GM23338 (cell line): Measurements from ENCODE around the gene CCDC97. TPM values are rescaled to one million over a fixed set of nuclear protein-coding genes. Genes with fewer than 3 reads are reported as not detected.

ENCODE experiments used
- ATAC-seq: fragments of 200-7000 bp; cut with Tn5 transposase; 3 replicates; pipeline ENCODE4 v1.9.1; 2020
- DNase-seq: peaks from one replicate; pipeline ENCODE4 v3.0.0-alpha.2; 2015; ENCODE audit warnings: low spot score
- H2AFZ ChIP-seq: fragments of 200-600 bp; sonication (generic); 2 replicates; pipeline ENCODE4 v1.8.0; 2016; ENCODE audit warnings: antibody characterized with exemption, mild to moderate bottlenecking, moderate library complexity
- H3F3A ChIP-seq: fragments of 200-600 bp; sonication (generic); replicated peaks from 2 replicates; pipeline ENCODE4 v1.8.0; 2017; ENCODE audit warnings: antibody characterized with exemption, mixed run types, low read depth
- H3K27ac ChIP-seq: fragments of 200-600 bp; sonication (generic); 2 replicates; pipeline ENCODE4 v1.6.1; 2016; ENCODE audit warnings: low read depth
- H3K27me3 ChIP-seq: fragments of 200-600 bp; sonication (generic); 2 replicates; pipeline ENCODE4 v1.8.0; 2016; ENCODE audit warnings: mild to moderate bottlenecking, mixed run types, moderate library complexity; ENCODE audit not compliant: insufficient read depth
- H3K36me3 ChIP-seq: fragments of 200-600 bp; sonication (generic); 2 replicates; pipeline ENCODE4 v1.8.0; 2016; ENCODE audit warnings: mild to moderate bottlenecking; ENCODE audit not compliant: insufficient read depth
- H3K4me1 ChIP-seq: fragments of 200-600 bp; sonication (generic); 2 replicates; pipeline ENCODE4 v1.8.0; 2016; ENCODE audit warnings: mild to moderate bottlenecking, moderate library complexity; ENCODE audit not compliant: insufficient read depth
- H3K4me2 ChIP-seq: fragments of 200-600 bp; sonication (generic); 2 replicates; pipeline ENCODE4 v1.7.1; 2017; ENCODE audit warnings: mixed run types
- H3K4me3 ChIP-seq: fragments of 200-600 bp; sonication (generic); 2 replicates; pipeline ENCODE4 v1.6.1; 2016; ENCODE audit warnings: mixed run types
- H3K79me2 ChIP-seq: fragments of 200-600 bp; sonication (generic); replicated peaks from 2 replicates; pipeline ENCODE4 v1.8.0; 2017; ENCODE audit warnings: mild to moderate bottlenecking; ENCODE audit not compliant: insufficient read depth
- H3K9me2 ChIP-seq: fragments of 200-600 bp; sonication (generic); 2 replicates; pipeline ENCODE4 v1.8.0; 2017; ENCODE audit not compliant: insufficient read depth
- H4K20me1 ChIP-seq: fragments of 200-600 bp; sonication (generic); replicated peaks from 2 replicates; pipeline ENCODE4 v1.8.0; 2017; ENCODE audit warnings: mild to moderate bottlenecking; ENCODE audit not compliant: insufficient read depth
- H3K27ac Mint-ChIP-seq: 2 replicates; pipeline ENCODE4 v1.8.0; 2020; ENCODE audit warnings: inconsistent platforms, mild to moderate bottlenecking, moderate library complexity, mixed read lengths
- H3K27me3 Mint-ChIP-seq: 3 replicates; pipeline ENCODE4 v1.8.0; 2022; ENCODE audit warnings: low read depth, mild to moderate bottlenecking, moderate library complexity, mixed read lengths, inconsistent platforms; ENCODE audit not compliant: insufficient read depth, poor library complexity
- H3K36me3 Mint-ChIP-seq: 3 replicates; pipeline ENCODE4 v1.8.0; 2021; ENCODE audit warnings: low read depth, mild to moderate bottlenecking, inconsistent platforms, moderate library complexity, mixed read lengths
- H3K4me1 Mint-ChIP-seq: 3 replicates; pipeline ENCODE4 v1.8.0; 2020; ENCODE audit warnings: mild to moderate bottlenecking, inconsistent platforms, mixed read lengths
- H3K4me3 Mint-ChIP-seq: 3 replicates; pipeline ENCODE4 v1.8.0; 2021; ENCODE audit warnings: moderate library complexity, mild to moderate bottlenecking, inconsistent platforms, mixed read lengths
- H3K9me3 Mint-ChIP-seq: 3 replicates; pipeline ENCODE4 v1.8.0; 2020; ENCODE audit warnings: moderate library complexity, mild to moderate bottlenecking, inconsistent platforms, mixed read lengths
- CREB1 ChIP-seq: fragments of 250-450 bp; sonication (Bioruptor Pico); IDR thresholded peaks from 2 replicates; pipeline ENCODE4 v1.5.0; 2020; ENCODE audit warnings: low read depth, mild to moderate bottlenecking, moderate library complexity
- EZH2 ChIP-seq: fragments of 200-600 bp; sonication (generic); IDR thresholded peaks from one replicate; pipeline ENCODE4 v1.8.0; 2017; ENCODE audit warnings: antibody characterized with exemption, mild to moderate bottlenecking, low read depth; ENCODE audit not compliant: unreplicated experiment
- EZH2phosphoT487 ChIP-seq: fragments of 200-600 bp; sonication (generic); IDR thresholded peaks from one replicate; pipeline ENCODE4 v1.8.1; 2018; ENCODE audit warnings: antibody characterized with exemption; ENCODE audit not compliant: unreplicated experiment
- JUNB ChIP-seq: IDR thresholded peaks from one replicate; pipeline ENCODE4 v1.6.1; 2016; ENCODE audit warnings: antibody characterized with exemption; ENCODE audit not compliant: unreplicated experiment
- NANOG ChIP-seq: IDR thresholded peaks from 2 replicates; pipeline ENCODE4 v1.6.1; 2016; ENCODE audit warnings: antibody characterized with exemption, borderline replicate concordance
- POLR2AphosphoS5 ChIP-seq: IDR thresholded peaks from 2 replicates; pipeline ENCODE4 v1.6.1; 2016; ENCODE audit warnings: antibody characterized with exemption, low read depth
- STAT1 ChIP-seq: IDR thresholded peaks from one replicate; pipeline ENCODE4 v1.6.1; 2016; ENCODE audit warnings: antibody characterized with exemption; ENCODE audit not compliant: unreplicated experiment
- ZNF331 ChIP-seq: fragments of 250-450 bp; sonication (Bioruptor Pico); IDR thresholded peaks from 2 replicates; pipeline ENCODE4 v1.5.0; 2020; ENCODE audit warnings: low read depth, mild to moderate bottlenecking, moderate library complexity
- polyA plus RNA-seq: library from polyadenylated mRNA; unstranded; fragments of >200 nt; fragmentation: Nextera tagmentation; extraction: Ambion mirVana; gene quantifications from 2 replicates; pipeline ENCODE4 v1.2.1, GENCODE V29; 2016
- total RNA-seq: library from RNA; depleted of rRNA; stranded (reverse); fragments of >200 nt; shearing (Covaris generic); gene quantifications from 2 replicates; pipeline ENCODE4 v1.2.3, GENCODE V29; 2014
- TF ChIP-seq, protein P1 (sequence below), 2 experiments: fragments of 200-600 bp in 1 of 2; sonication (generic) in 1 of 2; conservative IDR thresholded peaks; 2 replicates each; pipeline versions ENCODE4 v1.5.1 to v1.6.1; 2016 to 2017; ENCODE audit warnings: antibody characterized with exemption in 2 of 2, low read depth in 2 of 2, mild to moderate bottlenecking in 2 of 2, moderate library complexity in 1 of 2
- TF ChIP-seq, protein P2 (sequence below): IDR thresholded peaks from one replicate; pipeline ENCODE4 v1.6.1; 2018; ENCODE audit warnings: antibody characterized with exemption; ENCODE audit not compliant: unreplicated experiment
- TF ChIP-seq, protein P3 (sequence below): IDR thresholded peaks from 2 replicates; pipeline ENCODE4 v1.6.1; 2016; ENCODE audit warnings: antibody characterized with exemption

The CCDC97 gene
- total and polyA plus RNA-seq, 2 experiments from 2014 or later = 8.0 to 11.0 TPM

DNA sequence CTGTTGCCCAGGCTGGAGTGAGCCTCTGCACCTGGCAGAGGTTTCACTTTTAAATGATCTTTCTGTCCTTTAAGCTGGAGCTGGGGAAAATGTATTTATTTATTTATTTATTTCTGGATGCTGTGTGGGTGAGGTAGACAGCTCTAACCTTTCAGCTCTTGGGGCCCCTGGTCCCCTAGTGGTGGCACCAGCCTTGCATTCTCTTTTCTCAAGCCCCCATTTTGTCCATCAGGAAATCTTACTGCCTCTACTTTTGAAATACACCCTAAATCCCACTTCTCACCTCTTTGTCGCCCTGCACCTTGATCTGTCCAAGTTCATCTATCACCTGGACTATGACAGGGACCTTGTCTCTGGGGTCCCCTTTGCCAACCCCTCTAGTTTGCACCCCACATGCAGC is 56.1 kb downstream of the CCDC97 start:
- H3K9me3 Mint-ChIP-seq = no peaks in the 10 kb centered on the region
- DNase-seq (peak; percentile 67), ATAC-seq (no peak)
- 0 out of 2 replicates have a peak, but pooled peaks cover 4% of the 10 kb centered on the region for H3F3A ChIP-seq
- H3K4me1 ChIP-seq = no peaks in the 10 kb centered on the region
- H3K79me2 ChIP-seq = peaks cover 6% of the 10 kb centered on the region; the same call in 1 of the 2 replicates
- 0 out of 2 replicates have a peak, but pooled peaks cover 4% of the 10 kb centered on the region for H3K9me2 ChIP-seq
- H3K4me3 ChIP-seq = no peak overlapping the region
- no peaks in the 10 kb centered on the region for H3K36me3 Mint-ChIP-seq
- H3K4me1 Mint-ChIP-seq = peaks cover 3% of the 10 kb centered on the region; the same call in 1 of the 3 replicates
- H3K27me3 Mint-ChIP-seq = peaks cover 5% of the 10 kb centered on the region
- H3K27me3 ChIP-seq = no peaks in the 10 kb centered on the region
- no peak overlapping the region for H3K4me2 ChIP-seq
- H3K4me3 Mint-ChIP-seq = no peak overlapping the region
- no peak for TF ChIP-seq CREB1 (CRISPR knock-in tag)
- TF ChIP-seq, protein P1, sequence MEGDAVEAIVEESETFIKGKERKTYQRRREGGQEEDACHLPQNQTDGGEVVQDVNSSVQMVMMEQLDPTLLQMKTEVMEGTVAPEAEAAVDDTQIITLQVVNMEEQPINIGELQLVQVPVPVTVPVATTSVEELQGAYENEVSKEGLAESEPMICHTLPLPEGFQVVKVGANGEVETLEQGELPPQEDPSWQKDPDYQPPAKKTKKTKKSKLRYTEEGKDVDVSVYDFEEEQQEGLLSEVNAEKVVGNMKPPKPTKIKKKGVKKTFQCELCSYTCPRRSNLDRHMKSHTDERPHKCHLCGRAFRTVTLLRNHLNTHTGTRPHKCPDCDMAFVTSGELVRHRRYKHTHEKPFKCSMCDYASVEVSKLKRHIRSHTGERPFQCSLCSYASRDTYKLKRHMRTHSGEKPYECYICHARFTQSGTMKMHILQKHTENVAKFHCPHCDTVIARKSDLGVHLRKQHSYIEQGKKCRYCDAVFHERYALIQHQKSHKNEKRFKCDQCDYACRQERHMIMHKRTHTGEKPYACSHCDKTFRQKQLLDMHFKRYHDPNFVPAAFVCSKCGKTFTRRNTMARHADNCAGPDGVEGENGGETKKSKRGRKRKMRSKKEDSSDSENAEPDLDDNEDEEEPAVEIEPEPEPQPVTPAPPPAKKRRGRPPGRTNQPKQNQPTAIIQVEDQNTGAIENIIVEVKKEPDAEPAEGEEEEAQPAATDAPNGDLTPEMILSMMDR (conservative IDR thresholded peaks at IDR 0.05; ENCODE audit: low read depth in 2 of 2) = peak; percentile 27 to 48
- TF ChIP-seq ZNF331 = no peak
- H2AFZ ChIP-seq = no peak overlapping the region
- no peaks in the 10 kb centered on the region for H4K20me1 ChIP-seq
- no peak overlapping the region for H3K27ac Mint-ChIP-seq
- H3K36me3 ChIP-seq = no peaks in the 10 kb centered on the region
- H3K27ac ChIP-seq = no peak overlapping the region

DNA sequence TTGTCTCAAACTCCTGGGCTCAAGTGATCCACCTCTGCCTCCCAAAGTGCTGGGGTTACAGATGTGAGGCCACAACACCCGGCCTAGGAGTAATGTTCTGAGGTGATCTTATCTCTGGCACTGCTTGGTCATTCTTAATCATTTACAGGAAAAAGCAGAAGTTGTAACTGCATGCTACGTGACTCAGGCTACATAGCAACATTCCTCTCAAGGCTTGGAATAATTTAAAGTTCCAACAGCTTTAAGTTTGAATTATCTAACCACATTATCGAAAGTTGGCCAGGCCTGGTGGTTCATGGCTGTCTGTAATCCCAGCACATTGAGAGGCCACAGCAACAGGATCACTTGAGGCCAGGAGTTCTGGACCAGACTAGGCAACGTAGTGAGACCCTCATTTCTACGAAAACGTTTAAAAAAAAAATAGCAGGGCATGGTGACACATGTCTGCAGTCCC is 57.9 kb downstream of the CCDC97 start:
- Histone ChIP-seq H3K27me3 (no peaks in the 10 kb centered on the region), H3K79me2 (peaks cover 6% of the 10 kb centered on the region; the same call in 1 of the 2 replicates), H3K9me2 (0 out of 2 replicates have a peak, but pooled peaks cover 4% of the 10 kb centered on the region), H3K4me3 (no peak overlapping the region), H2AFZ (no peak overlapping the region), H3F3A (no peaks in the 10 kb centered on the region), H3K4me1 (no peaks in the 10 kb centered on the region), H3K27ac (no peak overlapping the region), H4K20me1 (no peaks in the 10 kb centered on the region), H3K36me3 (no peaks in the 10 kb centered on the region), H3K4me2 (no peak overlapping the region)
- DNase-seq = no peak
- Mint-ChIP-seq H3K27me3 (peaks cover 11% of the 10 kb centered on the region), H3K36me3 (no peaks in the 10 kb centered on the region), H3K4me3 (no peak overlapping the region), H3K27ac (no peak overlapping the region), H3K4me1 (peaks cover 3% of the 10 kb centered on the region; the same call in 1 of the 3 replicates), H3K9me3 (no peaks in the 10 kb centered on the region)
- no peak for ATAC-seq
- no peak for TF ChIP-seq NANOG
- TF ChIP-seq CREB1 (CRISPR knock-in tag) = no peak
- TF ChIP-seq, protein P1 (conservative IDR thresholded peaks at IDR 0.05; ENCODE audit: low read depth in 2 of 2) = no peak
- TF ChIP-seq, protein P2, sequence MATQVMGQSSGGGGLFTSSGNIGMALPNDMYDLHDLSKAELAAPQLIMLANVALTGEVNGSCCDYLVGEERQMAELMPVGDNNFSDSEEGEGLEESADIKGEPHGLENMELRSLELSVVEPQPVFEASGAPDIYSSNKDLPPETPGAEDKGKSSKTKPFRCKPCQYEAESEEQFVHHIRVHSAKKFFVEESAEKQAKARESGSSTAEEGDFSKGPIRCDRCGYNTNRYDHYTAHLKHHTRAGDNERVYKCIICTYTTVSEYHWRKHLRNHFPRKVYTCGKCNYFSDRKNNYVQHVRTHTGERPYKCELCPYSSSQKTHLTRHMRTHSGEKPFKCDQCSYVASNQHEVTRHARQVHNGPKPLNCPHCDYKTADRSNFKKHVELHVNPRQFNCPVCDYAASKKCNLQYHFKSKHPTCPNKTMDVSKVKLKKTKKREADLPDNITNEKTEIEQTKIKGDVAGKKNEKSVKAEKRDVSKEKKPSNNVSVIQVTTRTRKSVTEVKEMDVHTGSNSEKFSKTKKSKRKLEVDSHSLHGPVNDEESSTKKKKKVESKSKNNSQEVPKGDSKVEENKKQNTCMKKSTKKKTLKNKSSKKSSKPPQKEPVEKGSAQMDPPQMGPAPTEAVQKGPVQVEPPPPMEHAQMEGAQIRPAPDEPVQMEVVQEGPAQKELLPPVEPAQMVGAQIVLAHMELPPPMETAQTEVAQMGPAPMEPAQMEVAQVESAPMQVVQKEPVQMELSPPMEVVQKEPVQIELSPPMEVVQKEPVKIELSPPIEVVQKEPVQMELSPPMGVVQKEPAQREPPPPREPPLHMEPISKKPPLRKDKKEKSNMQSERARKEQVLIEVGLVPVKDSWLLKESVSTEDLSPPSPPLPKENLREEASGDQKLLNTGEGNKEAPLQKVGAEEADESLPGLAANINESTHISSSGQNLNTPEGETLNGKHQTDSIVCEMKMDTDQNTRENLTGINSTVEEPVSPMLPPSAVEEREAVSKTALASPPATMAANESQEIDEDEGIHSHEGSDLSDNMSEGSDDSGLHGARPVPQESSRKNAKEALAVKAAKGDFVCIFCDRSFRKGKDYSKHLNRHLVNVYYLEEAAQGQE = no peak
- TF ChIP-seq ZNF331 = no peak
- no peak for TF ChIP-seq JUNB
- no peak for TF ChIP-seq STAT1
- no peak for TF ChIP-seq EZH2
- TF ChIP-seq EZH2phosphoT487 = no peak
- TF ChIP-seq, protein P3, sequence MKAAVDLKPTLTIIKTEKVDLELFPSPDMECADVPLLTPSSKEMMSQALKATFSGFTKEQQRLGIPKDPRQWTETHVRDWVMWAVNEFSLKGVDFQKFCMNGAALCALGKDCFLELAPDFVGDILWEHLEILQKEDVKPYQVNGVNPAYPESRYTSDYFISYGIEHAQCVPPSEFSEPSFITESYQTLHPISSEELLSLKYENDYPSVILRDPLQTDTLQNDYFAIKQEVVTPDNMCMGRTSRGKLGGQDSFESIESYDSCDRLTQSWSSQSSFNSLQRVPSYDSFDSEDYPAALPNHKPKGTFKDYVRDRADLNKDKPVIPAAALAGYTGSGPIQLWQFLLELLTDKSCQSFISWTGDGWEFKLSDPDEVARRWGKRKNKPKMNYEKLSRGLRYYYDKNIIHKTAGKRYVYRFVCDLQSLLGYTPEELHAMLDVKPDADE = no peak
- no peak for TF ChIP-seq POLR2AphosphoS5
